ENCODE measurements around the gene WASF3.

WASF3 gene

DNA sequence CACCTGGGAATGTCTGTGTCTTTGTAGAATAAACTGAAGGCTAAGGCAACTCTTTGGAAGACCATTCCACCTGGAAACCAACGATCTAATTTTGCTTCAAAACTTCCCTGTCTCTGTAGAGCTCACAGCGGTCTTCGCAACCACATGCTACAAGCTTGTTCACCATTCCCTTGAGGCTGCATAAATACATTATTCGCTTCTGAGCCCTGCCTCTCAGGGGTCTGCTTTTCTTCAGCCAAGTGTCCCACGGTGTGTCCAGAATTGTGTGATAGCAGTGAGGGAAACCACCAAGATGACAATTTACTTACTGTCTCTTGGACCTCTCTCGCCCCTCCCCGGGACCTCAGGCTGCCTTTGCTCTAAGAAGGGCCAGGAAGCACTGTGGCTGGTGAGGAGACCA lies 152.0 kb downstream of the WASF3 start:
- Histone ChIP-seq H3K27me3 (no peaks in the 10 kb centered on the region), H3K4me3 (ENCODE audit: low read depth in 1 of 2, low read length in 1 of 2) (no peak overlapping the region), H3K4me1 (ENCODE audit: control insufficient read depth in 1 of 2, insufficient read depth in 1 of 2, low read depth in 1 of 2, low read length in 1 of 2) (no peaks in the 10 kb centered on the region), H3K9me3 (no peaks in the 10 kb centered on the region), H3K27ac (no peak overlapping the region), H3K36me3 (no peaks in the 10 kb centered on the region)
- TF ChIP-seq, protein P1, sequence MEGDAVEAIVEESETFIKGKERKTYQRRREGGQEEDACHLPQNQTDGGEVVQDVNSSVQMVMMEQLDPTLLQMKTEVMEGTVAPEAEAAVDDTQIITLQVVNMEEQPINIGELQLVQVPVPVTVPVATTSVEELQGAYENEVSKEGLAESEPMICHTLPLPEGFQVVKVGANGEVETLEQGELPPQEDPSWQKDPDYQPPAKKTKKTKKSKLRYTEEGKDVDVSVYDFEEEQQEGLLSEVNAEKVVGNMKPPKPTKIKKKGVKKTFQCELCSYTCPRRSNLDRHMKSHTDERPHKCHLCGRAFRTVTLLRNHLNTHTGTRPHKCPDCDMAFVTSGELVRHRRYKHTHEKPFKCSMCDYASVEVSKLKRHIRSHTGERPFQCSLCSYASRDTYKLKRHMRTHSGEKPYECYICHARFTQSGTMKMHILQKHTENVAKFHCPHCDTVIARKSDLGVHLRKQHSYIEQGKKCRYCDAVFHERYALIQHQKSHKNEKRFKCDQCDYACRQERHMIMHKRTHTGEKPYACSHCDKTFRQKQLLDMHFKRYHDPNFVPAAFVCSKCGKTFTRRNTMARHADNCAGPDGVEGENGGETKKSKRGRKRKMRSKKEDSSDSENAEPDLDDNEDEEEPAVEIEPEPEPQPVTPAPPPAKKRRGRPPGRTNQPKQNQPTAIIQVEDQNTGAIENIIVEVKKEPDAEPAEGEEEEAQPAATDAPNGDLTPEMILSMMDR (IDR thresholded peaks at IDR 0.05), result no peak

DNA sequence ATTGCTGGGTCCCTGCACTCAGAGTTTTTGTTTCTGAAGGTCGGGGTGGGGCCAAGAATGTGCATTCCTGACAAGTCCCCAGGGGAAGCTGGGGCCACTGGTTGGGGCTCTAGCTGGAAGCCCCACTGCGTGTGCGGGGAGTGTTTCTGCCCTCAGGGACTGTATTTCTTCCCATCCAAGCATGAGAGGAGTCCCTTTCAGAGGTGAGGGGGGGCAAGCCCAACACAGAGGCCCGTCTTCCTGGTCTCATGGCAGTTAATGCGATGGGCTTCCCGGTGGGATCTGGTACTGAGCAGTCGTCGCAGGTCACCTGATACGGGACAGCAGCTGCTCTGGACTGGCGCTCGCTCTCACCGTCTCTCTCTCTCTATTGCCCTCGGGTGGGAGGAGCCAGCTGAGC lies 152.7 kb downstream of the WASF3 start:
- H3K4me1 ChIP-seq (ENCODE audit: control insufficient read depth in 1 of 2, insufficient read depth in 1 of 2, low read depth in 1 of 2, low read length in 1 of 2), result no peaks in the 10 kb centered on the region
- H3K4me3 ChIP-seq (ENCODE audit: low read depth in 1 of 2, low read length in 1 of 2), result no peak overlapping the region
- TF ChIP-seq, protein P1 (IDR thresholded peaks at IDR 0.05), result no peak
- no peaks in the 10 kb centered on the region for H3K27me3 ChIP-seq
- H3K36me3 ChIP-seq, result no peaks in the 10 kb centered on the region
- H3K27ac ChIP-seq, result no peak overlapping the region
- no peaks in the 10 kb centered on the region for H3K9me3 ChIP-seq

DNA sequence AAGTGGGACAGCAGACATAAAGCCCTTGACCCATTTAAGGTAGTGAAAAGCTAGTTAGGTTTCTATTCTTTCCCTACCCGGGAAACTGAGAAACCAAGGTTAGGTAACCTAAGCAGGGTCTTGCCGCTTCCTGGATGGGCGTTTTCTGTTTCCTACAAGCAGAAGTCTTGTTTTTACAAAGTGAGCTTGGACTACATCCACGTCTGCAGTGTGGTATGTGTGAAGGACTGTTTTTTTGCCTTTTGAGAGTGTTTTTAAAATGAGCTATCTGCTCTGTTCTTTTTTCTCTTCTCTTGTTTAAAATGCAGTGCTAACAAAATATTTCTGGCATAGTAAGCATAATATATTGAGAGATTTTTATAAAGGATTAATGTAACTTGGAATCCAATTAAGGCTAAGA lies 153.7 kb downstream of the WASF3 start:
- Histone ChIP-seq H3K27me3 (no peaks in the 10 kb centered on the region), H3K9me3 (no peaks in the 10 kb centered on the region), H3K27ac (no peak overlapping the region), H3K4me3 (ENCODE audit: low read depth in 1 of 2, low read length in 1 of 2) (no peak overlapping the region), H3K4me1 (ENCODE audit: control insufficient read depth in 1 of 2, insufficient read depth in 1 of 2, low read depth in 1 of 2, low read length in 1 of 2) (no peaks in the 10 kb centered on the region), H3K36me3 (no peaks in the 10 kb centered on the region)
- TF ChIP-seq, protein P1 (IDR thresholded peaks at IDR 0.05), result no peak

DNA sequence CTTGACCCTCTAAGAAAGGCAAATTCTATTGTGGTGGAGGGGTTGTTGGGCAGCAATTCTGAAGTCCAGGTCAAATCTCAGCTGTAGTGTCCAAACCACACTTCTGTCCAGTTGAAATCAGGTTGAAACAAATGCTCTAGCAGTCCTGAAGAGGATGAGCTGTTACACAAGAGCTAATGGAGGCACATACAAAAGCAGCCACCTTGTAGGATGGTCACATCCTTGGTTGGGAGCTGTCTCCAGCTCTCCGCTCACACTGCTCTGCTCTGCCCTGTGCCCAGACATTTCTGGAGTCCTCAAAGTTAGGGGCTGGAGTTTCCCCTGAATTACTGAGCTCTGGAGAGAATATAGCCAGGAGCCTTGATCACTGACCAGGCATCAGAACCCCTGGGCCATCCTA lies 155.9 kb downstream of the WASF3 start:
- no peak overlapping the region for H3K4me3 ChIP-seq (ENCODE audit: low read depth in 1 of 2, low read length in 1 of 2)
- H3K27me3 ChIP-seq, result no peaks in the 10 kb centered on the region
- H3K27ac ChIP-seq, result no peak overlapping the region
- no peaks in the 10 kb centered on the region for H3K4me1 ChIP-seq (ENCODE audit: control insufficient read depth in 1 of 2, insufficient read depth in 1 of 2, low read depth in 1 of 2, low read length in 1 of 2)
- H3K36me3 ChIP-seq, result no peaks in the 10 kb centered on the region
- TF ChIP-seq, protein P1 (IDR thresholded peaks at IDR 0.05), result no peak
- H3K9me3 ChIP-seq, result no peaks in the 10 kb centered on the region

DNA sequence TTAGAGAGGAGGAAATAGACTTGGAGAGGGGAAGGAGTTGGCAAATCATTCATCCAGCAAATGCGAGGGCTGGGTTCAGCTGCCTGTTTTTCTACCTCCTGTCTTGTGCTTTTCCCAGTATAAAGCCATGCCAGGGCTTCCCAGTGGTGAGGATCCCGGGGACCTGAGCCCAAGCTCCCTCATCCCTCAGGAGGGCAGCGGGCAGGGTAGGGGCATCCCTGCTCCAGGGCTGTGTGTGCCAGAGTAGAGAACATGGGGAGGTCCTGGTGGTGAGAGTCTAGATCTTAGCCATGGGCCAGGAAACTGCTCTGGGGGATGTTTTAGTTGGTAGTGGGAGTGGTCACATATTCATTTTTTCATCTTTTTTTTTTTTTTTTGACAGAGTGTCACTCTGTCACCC lies 159.5 kb downstream of the WASF3 start:
- H3K9me3 ChIP-seq, result no peaks in the 10 kb centered on the region
- H3K27me3 ChIP-seq, result no peaks in the 10 kb centered on the region
- no peak overlapping the region for H3K27ac ChIP-seq
- no peaks in the 10 kb centered on the region for H3K36me3 ChIP-seq
- H3K4me1 ChIP-seq (ENCODE audit: control insufficient read depth in 1 of 2, insufficient read depth in 1 of 2, low read depth in 1 of 2, low read length in 1 of 2), result peaks cover 9 to 14% of the 10 kb centered on the region in 2 experiments
- H3K4me3 ChIP-seq (ENCODE audit: low read depth in 1 of 2, low read length in 1 of 2), result no peak overlapping the region
- TF ChIP-seq, protein P1 (IDR thresholded peaks at IDR 0.05), result no peak

DNA sequence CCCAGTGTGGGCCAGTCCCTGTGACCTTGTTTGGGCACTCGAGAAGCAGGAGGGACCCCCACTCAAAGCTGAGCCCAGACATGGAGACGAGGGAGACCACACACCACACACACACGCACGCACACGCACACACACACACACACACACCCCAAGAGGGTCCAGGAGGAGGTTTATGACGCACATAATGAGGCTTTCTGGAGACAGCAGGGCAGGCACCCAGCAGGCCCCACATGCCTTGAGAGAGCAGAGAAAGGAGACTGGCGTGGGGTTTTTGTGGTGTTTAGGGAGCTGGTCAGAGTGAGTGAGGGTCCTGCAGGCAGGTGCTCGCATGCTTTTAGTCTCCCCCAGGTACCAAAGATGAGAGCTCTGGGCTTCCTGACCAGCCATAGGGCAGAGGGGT lies 160.7 kb downstream of the WASF3 start:
- H3K4me3 ChIP-seq (ENCODE audit: low read depth in 1 of 2, low read length in 1 of 2), result no peak overlapping the region
- TF ChIP-seq, protein P1 (IDR thresholded peaks at IDR 0.05), result no peak
- no peaks in the 10 kb centered on the region for H3K27me3 ChIP-seq
- H3K9me3 ChIP-seq, result no peaks in the 10 kb centered on the region
- H3K36me3 ChIP-seq, result no peaks in the 10 kb centered on the region
- no peak overlapping the region for H3K27ac ChIP-seq
- H3K4me1 ChIP-seq (ENCODE audit: control insufficient read depth in 1 of 2, insufficient read depth in 1 of 2, low read depth in 1 of 2, low read length in 1 of 2), result peaks cover 9 to 15% of the 10 kb centered on the region in 2 experiments
